ENCODE measurements around the gene LIPH.

Gene LIPH

DNA sequence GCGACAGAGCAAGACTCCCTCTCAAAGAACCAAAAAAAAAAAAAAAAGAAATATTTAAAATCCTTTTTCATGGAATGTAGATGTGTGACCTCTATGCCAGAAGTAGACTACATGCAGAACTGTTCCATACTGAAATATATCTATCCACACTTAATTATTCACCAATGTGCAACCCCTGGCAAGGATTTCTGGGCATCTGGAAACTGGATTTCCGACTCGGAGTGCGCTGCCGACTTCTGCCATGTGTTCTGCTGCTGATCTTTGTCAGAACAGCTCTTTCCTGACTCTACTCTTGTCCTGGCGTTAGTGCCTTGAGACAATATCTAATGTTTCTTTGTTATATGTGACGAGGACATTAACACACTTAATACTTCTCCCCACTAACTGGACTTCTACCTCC, 11.7 kb downstream of the LIPH start:
- no peak for DNase-seq (ENCODE audit: low read depth in 2 of 2)

DNA sequence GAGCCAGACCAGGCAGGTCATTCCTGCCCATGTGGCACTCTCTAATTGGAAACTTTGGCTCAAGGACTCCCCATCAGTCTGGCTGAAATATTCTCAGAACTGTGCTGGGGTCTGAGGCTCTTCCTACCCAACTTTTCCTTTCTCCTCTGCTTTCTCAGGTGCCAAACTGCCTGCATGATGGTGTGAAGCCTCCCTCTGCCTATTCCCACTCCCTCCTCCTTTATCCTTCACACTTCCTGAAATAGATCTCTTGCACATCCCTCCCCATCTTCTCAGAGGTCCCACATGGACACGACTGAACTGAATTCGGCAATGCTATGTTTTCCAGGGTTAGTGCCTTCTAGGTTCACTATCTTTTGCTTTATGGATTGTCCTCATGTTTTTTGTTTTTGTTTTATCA, 12.5 kb downstream of the LIPH start:
- no peak for DNase-seq (ENCODE audit: low read depth in 2 of 2)

DNA sequence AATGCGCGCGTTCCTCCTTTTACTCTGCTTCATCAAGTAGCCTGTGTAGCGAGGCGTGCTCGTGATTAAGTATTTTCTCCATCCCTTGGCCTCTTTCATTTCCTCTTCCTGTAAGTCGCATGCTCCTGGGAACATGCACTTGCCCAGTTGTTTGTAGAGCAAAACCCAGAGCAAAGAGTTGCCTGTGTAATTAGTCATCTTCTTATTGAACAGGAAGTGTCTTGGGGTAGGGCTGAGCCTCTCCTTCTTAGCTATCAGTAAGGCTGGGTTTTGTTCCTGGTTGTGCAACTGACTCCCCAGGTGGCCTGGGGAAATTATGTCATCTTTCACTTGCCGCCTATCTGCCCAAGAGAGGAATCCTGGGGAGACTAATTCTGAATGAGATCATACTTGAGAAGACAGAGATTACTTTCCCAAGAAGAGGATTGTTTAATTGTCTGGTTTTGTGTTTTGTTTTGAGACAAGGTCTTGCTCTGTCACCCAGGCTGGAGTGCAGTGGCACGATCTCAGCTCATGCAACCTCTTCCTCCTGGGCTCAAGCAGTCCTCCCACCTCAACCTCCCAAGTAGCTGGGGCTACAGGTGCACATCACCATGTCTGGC, 14.9 kb downstream of the LIPH start:
- no peak for DNase-seq (ENCODE audit: low read depth in 2 of 2)

DNA sequence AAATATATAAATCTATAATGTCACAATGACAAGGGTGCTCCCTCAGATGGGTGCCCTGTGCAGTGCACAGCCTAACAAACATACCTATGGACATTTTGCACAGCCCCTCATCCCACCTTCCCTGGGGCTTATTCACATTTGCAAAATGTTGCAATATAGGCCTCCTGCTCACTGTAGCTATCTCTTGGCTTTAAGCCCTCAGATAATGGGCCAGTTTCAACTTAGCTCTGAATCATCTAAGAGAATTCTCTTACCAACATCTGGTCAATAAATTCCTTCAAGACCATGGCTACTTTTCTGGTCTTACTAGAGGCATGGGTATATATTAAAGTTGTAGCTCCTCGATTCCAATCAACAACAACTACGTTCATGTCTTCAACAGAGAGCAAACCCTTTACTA, 17.9 kb downstream of the LIPH start:
- no peak for DNase-seq (ENCODE audit: low read depth in 2 of 2)

DNA sequence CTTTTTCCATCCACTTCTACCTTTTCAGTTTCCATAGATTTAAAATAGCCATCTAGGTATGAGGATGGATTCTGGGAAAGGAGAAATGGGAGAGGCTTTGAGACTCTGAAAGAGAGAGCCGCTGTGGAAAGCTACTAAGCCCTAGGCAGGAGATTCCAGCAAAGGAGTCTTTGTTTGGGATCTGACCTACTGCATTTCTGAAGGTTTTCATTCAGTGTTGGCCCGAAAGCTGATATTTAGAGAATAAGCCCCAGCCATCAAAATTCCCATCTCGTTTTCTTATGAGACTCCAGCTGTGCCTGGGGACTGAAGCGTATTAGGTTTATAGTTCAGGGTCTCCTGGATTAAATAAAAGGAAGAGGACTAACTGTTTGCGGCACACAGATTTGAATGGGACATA, 19.5 kb downstream of the LIPH start:
- no peak for DNase-seq (ENCODE audit: low read depth in 2 of 2)

DNA sequence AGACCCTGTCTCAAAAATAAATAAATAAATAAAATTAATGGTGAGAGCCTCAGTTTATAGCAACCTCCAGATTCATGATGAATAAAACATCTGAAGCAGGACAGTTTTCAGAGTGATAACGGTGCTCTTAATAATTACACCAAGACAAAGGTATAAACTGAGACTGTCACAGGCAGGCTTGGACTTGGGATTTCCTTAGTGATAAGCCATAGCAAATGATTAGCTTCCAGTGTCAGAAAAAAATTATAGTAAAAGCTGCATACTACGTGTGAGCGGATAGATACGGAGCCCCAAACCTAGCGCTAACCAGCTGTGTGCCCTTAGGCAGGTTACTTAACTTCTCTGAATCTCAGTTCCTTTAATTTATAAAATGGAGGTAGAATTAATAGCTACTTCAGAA, 21.5 kb downstream of the LIPH start:
- DNase-seq (ENCODE audit: low read depth in 2 of 2), result no peak

DNA sequence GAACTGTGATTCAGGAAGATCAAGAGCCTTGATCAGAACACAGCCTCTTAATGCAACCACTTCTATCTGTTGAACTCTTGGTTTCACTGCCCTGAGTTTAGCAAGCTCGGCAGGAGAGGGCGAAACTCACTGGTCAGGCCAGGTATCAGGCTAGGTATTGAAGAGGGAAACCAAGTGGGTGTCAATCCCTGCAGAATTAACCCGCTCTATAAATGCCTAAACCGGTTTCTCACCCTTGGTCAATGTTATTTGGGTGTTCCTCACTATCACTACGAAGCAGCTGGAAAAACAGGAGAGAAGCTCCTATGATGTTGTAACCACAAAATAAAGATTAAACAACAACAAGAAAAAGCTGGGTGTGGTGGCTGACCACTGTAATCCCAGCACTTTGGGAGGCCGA, 23.9 kb downstream of the LIPH start:
- DNase-seq (ENCODE audit: low read depth in 2 of 2), result no peak

DNA sequence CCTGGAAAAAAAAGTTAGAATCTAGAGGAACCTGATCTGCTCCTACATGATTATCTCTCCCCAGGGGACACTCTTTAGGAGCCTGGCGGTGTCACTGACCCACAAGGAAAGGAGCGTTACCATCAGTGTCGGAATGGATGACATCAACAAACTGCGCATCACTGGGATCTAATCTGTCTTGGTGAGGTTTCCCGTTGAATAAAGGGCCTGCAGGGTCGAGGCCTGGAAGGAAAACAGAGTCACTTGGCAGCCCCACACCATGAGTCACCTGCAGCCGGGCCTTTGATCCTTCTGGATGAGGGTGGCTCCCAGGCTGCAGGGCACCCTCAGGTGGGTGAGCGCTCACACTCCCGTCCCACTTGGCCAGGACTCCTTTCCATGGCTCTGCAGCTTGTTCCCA, 25.0 kb downstream of the LIPH start:
- DNase-seq (ENCODE audit: low read depth in 2 of 2), result no peak

DNA sequence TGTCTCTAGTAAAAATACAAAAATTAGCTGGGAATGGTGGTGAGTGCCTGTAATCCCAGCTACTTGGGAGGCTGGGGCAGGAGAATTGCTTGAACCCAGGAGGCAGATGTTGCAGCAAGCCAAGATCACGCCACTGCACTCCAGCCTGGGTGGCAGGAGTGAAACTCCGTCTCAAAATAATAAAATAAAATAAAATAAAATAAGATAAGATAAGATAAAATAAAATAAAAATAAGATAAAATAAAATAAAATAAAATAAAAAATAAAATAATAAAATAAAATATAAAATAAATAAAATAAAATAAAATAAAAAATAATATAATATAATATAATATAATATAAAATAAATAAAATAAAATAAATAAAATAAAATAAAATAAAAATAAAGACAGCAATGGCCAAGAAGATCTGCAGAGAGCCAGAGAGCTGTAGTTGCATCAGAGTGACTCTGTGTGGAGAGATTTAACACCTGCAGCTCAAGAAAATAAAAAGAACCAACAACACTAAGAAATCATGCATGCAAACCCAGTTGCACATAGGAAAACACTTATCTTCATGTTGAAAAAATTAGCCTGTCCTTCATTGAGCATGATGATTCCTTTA, 25.9 kb downstream of the LIPH start:
- no peak for DNase-seq (ENCODE audit: low read depth in 2 of 2)

DNA sequence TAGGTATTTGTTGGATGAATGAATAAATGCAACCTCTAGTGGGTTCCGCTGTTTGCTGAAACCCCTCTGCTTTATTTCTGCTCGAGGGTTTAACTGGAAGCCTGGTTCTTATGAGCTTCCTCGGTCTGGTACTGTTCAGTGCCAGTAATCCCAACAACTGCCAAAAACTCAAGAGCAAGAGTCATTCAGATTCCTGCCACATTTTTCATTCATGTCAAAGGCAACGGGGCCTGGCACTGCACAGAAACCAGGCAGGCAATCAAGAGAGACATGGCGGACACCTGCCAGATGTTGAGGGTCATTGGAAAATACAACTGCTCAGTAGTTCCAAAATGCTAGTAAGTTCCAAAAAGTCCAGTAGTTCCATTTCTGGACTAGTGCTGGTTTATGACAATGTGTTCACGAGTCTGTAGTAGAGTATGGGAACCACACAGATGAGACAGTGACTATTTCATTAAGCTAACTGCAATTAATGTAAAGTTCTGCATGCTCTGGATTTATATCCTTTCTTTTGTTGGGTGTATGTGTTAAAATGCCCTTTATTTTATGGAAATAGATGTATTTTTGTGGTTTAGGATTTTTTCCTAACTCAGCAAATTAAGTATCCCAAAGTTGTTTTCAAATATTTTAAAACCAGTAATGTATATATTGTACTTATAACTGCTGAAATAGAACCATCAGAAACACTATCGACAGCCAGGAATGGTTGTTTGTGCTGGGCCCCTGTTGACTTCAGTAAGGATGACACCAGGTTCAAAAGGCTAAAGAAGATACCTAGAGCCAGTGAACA, 30.8 kb downstream of the LIPH start:
- no peak for DNase-seq (ENCODE audit: low read depth in 2 of 2)

DNA sequence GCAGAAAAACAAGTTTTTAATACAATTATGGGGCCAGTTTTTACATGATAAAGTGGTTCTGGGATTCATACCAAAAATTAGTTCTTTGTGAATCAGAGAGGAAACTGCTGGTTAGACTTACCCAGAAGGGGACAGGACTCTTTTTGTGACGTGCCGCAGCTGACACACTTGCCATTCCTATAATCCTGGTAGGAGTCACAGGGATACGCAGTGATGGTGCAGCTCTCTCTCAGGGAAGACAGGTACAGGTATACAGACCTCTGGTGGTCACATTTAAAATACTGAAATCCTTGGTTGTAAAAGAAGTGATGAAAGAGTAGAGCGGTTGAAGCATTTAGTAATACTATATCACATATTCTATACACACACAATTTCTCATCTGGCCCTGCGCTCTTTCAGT, 33.4 kb downstream of the LIPH start:
- DNase-seq (ENCODE audit: low read depth in 2 of 2), result no peak

DNA sequence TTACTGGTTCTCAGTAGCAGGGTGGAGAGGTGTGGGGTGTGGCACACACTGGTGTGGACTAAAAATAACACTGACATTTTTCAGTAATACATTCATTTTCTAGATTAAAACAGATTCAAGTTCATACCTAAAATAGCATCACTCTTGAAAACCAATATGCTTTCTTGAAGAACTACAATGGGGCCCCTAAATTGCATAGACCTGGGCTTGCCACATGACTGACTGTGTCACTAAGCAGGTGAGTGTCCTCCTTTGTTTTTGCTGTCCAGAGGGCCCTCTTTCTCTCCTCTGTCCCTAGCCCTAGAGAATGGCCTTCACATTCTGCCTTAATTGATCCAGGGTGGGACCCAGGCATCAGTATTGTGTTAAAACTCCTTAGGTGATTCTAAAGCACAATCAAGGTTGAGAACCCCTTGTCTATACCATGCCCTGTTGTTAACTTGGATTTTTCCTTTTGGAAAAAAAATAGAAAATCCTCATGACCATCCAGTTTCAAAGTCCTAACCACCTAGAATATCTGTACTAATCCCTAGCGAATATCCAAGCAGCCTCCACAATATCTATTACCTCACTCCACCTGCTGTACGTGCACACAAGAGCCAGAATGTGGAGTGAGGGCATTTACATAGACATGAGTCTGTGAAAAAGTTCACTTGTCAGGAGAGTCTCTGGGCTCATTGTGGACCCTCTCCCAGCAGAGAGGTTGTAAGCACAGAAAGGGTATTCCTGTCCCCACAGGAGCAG, 34.8 kb downstream of the LIPH start:
- DNase-seq (ENCODE audit: low read depth in 2 of 2), result no peak

DNA sequence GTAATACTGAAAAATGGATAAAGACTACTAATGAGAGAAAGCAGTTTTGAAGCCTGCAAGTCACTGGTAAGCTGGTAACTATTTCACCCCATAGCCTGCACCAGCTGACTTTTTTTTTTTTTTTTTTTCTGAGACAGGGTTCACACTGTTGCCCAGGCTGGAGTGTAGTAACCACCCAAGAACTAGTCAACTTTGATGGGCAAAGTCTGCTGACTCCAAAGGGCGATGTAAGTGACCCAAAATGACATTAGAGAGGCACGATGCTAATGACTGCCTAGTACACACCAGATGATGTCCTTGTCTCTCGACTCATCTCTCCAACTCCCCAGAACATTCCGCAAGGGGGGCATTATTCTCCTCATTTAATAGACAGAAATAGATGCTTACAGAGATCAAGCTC, 40.7 kb downstream of the LIPH start:
- DNase-seq (ENCODE audit: low read depth in 2 of 2), result no peak

DNA sequence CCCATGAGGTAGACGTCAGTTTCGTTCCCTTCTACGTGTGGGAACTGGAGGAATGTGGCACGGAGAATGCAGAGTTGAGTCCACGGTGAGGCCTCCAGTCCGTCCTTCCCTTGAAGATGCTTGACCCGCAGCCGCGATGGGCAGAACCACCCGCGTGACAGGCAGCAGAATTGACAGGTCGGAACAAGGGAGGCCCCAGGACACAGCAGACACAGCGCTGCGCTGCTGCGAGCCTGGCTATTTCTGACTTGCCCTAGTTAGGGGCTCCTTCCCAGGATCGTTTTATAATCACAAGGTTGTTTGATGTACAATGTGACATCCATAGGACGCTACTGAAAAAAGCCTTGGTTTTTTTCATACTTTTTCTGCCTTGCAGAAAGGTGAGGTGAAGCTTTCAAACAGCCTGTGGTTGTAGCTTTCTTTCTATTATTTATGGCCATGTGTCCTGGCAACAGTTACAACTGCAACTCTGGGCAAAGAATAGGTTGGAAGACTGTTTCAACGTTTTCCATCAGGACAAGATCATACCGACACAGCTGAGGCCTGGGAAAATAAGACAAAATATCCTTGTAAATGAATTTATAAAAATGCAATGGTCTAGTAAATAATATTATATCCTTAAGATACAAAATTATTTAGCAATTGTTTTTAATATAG, 43.9 kb downstream of the LIPH start:
- DNase-seq (ENCODE audit: low read depth in 2 of 2), result no peak

DNA sequence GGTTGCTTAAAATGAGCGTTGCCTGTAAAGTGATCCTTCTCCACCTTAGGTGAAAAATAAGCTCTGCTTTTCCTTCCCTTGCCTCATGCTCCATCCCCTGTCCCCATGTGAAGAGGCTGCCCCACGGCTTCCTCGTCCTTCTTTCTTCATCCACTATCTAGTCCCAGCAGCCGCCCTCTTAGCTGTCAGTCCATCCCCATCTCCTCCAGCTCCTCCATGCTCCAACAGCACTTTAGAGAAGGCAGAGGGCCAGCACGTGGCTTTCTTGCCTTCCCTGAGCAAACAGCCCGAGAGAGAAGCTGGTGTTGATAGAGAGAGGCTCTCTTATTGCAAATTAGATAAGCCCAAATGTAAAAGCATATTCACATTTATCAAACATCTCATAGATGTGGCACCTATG, 44.5 kb downstream of the LIPH start:
- no peak for DNase-seq (ENCODE audit: low read depth in 2 of 2)

DNA sequence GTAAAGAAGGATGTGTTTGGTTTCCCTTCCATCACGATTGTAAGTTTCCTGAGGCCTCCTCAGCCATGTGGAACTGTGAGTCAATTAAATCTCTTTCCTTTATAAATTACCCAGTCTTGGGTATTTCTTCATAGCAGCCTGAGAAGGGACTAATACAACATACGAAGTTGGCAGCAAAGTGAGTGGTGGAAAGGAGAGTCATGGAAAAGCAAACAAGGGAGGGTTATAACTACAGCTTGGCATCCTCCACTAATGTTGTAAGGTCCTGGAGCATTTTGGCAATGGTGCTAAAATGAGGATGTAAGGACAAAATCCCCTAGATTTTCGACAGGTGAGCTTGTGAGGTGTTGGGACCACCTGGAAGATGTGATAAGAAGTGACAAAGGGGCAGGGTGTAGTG, 47.8 kb downstream of the LIPH start:
- DNase-seq (ENCODE audit: low read depth in 2 of 2), result no peak

DNA sequence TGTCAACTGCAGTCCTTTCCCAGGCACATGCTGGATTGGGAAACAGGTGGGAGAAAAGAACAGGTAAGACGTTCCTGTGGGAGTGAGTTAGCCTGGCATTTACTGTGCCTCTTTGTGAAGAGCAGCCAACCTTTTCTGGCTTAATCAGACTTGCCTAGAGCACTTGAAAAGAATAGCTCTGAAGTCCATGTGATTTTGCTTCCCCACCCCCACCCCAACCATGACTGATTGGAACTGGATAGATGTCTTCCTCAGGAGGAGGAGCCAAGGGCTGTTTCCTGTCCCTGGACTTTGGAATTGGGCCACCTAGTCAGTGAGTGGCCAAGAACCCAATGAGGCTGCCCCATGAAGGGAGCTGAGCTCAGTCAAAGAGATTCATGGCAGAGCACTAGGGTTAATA, 48.9 kb downstream of the LIPH start:
- DNase-seq (ENCODE audit: low read depth in 2 of 2), result no peak

DNA sequence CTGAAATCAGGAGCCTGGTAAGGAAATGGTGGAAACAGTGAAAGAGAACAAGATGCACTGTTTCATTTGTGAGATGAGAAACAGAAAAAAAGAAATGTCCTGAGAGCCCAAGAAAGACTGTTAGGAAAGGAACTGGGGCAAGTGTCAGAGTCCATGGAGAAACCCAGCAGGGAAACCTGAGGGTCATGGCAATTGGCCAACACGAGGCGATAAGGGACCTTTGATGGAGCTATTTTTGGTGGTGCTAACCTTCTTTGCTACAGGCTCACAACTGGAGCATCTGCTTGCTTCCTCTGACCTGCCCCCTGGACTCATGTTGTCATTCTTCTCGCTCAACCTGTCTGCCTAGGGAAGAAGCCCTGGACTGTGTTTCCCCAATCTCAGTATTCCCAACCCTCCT, 49.4 kb downstream of the LIPH start:
- no peak for DNase-seq (ENCODE audit: low read depth in 2 of 2)

DNA sequence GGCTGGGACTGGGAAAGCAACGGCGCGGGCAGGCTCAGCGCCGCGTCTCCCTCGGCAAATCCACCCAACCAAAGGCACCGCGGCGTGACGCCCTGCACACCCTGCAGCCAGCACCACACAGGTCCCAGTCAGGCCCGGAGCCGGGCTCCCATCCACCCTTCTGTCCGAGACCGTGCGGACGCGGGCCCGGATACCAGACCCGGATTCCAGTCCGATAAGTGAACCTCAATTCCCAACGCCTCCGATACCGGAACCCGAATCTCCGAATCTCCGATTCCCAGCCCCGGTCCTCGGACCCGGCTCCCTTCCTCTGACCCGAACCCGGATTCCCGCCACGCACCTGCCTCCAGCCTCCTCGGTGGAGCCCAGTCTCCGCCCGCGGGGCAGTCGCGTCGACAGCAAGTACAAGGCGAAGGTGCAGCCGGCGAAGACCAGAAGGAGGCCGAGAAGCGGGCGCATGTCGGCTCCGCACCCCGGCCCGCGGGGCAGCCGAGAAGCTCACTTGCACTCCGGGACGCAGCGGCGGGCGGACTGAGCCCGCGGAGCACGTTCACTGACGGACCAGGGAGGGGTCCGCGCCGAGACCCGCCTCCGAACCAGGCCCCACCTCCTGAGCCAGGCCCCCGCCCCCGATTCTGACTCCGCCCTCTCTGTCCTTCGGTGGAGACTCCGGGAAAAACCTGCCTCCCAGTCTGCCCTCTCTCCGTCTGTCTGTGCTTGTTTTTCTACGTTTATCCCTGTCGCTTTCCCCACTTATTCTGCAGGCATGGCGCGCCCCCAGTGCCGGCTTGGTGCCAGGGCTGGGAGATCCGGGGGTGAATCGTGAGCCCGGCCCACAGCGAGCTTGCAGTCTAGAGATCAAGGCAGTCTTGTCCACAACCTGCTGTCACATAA, 53.6 kb downstream of the LIPH start, which contains the start of gene TMEM41A:
TMEM41A (minus strand) TSS at position 533 of the 894 bp plus-strand sequence; CDS start at position 459, 74 bp downstream.
- peak; percentile 73 to 77 for DNase-seq (ENCODE audit: low read depth in 2 of 2)

DNA sequence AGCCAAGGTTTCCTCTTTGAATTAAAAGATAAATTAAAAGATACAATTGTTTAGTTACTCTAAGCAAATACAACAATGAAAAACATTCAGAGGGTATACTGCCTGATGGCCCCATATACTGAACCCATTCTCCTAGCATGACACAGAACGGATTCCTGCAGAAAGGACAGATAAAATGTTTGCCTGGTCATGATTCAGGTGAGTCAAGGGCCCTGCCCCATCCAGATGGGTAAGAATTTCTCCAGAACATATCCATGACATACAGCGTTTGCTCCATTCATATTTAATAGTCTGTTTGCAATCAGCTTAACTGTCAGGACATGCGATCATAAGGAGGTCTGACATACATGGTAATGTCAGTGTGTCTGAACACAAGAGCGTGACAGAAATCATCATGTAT, 62.1 kb downstream of the LIPH start:
- no peak for DNase-seq (ENCODE audit: low read depth in 2 of 2)

DNA sequence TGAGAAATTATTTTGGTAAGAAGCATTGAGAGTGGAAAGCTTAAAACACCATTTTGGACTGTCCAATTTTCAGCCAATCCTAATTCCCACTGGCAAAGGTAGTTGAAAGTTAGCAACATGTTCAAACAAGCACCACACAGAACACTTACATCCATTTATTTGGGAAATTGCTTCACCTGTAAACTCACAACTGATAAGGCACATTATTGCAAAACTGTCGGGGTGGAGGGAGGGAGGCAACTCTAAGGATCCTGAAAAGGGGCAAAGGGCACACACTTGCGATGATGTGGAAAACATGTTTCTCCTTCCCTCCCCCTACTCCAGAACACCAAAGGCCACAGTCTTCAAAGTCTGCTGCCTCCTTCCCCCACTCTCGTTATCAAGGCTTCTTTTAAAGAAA, 62.9 kb downstream of the LIPH start:
- DNase-seq (ENCODE audit: low read depth in 2 of 2), result no peak

Measured in activated CD8-positive, alpha-beta memory T cell treated with anti-CD3 and anti-CD28 coated beads for 4 hours (primary cell).